ENCODE data around the gene RTRAF. TPM values are rescaled to one million over a fixed set of nuclear protein-coding genes. Genes with fewer than 3 reads are reported as not detected.

Gene RTRAF
- total RNA-seq, 4 donors from 2014 or later = 16.7 to 50.7 (median 35.7) TPM

GRCh38 chr14:51996148-51996746, 6.9 kb downstream of the RTRAF start:
- WGBS, 2 donors = 36 to 48% methylated on average over 4 of the region's 4 CpGs
- TF ChIP-seq CTCF (IDR thresholded peaks at IDR 0.05) = peak; percentile 58 to 74 (median 67)
- TF ChIP-seq POLR2A (IDR thresholded peaks at IDR 0.05) = no peak
- Histone ChIP-seq H3K9me3 (no peaks in the 10 kb centered on the region), H3K36me3 (peaks cover 0 to 46% (median 0%) of the 10 kb centered on the region in 3 donors), H3K27me3 (no peaks in the 10 kb centered on the region), H3K4me1 (peaks cover 0 to 81% (median 4%) of the 10 kb centered on the region in 4 donors), H3K27ac (peak overlapping the region in 1 of 4 donors; percentile 36), H3K4me3 (no peak overlapping the region)
- DNase-seq (ENCODE audit: low spot score in 2 of 2) = peak in 1 of 2 donors; percentile 45

- Histone ChIP-seq H3K36me3 (peaks cover 0 to 52% (median 0%) of the 10 kb centered on the region in 3 donors), H3K4me1 (peaks cover 0 to 81% (median 9%) of the 10 kb centered on the region in 4 donors)
- DNase-seq (ENCODE audit: low spot score in 2 of 2) = no peak
Measured at GRCh38 chr14:51998348-51998747, 9.0 kb downstream of the RTRAF start.

GRCh38 chr14:51999084-51999483, 9.7 kb downstream of the RTRAF start:
- Histone ChIP-seq H3K36me3 (peaks cover 0 to 53% (median 0%) of the 10 kb centered on the region in 3 donors), H3K27ac (peak overlapping the region in 1 of 4 donors; percentile 68), H3K4me1 (peaks cover 0 to 82% (median 14%) of the 10 kb centered on the region in 4 donors), H3K27me3 (no peaks in the 10 kb centered on the region), H3K9me3 (no peaks in the 10 kb centered on the region), H3K4me3 (no peak overlapping the region)
- whole genome bisulfite sequencing, 2 donors = 23 to 30% methylated on average over 2 of the region's 2 CpGs
- DNase-seq (ENCODE audit: low spot score in 2 of 2) = no peak
- no peak for TF ChIP-seq CTCF (IDR thresholded peaks at IDR 0.05)
- TF ChIP-seq EP300 (IDR thresholded peaks at IDR 0.05) = no peak
- TF ChIP-seq POLR2A (IDR thresholded peaks at IDR 0.05) = no peak

More at GRCh38 chr14:51998348-51998747, 9.0 kb downstream of the RTRAF start:
- Histone ChIP-seq H3K27me3 (no peaks in the 10 kb centered on the region), H3K4me3 (no peak overlapping the region), H3K9me3 (no peaks in the 10 kb centered on the region), H3K27ac (no peak overlapping the region)
- TF ChIP-seq POLR2A (IDR thresholded peaks at IDR 0.05) = no peak
- TF ChIP-seq CTCF (IDR thresholded peaks at IDR 0.05) = no peak
- no peak for TF ChIP-seq EP300 (IDR thresholded peaks at IDR 0.05)

- DNase-seq (ENCODE audit: low spot score in 2 of 2) = no peak
- H3K4me1 ChIP-seq = peaks cover 0 to 85% (median 15%) of the 10 kb centered on the region in 4 donors
- TF ChIP-seq EP300 (IDR thresholded peaks at IDR 0.05) (no peak), CTCF (IDR thresholded peaks at IDR 0.05) (no peak), POLR2A (IDR thresholded peaks at IDR 0.05) (no peak)
- no peak overlapping the region for H3K4me3 ChIP-seq
- 37 to 42% methylated on average over 3 of the region's 3 CpGs for WGBS, 2 donors
- H3K27me3 ChIP-seq = no peaks in the 10 kb centered on the region
- H3K36me3 ChIP-seq = peaks cover 0 to 51% (median 0%) of the 10 kb centered on the region in 3 donors
- no peaks in the 10 kb centered on the region for H3K9me3 ChIP-seq
- peak overlapping the region in 3 of 4 donors; percentile 1 to 68 (median 27) for H3K27ac ChIP-seq
Measured at GRCh38 chr14:52000019-52000582, 10.8 kb downstream of the RTRAF start.

GRCh38 chr14:52000696-52001095, 11.3 kb downstream of the RTRAF start:
- TF ChIP-seq CTCF (IDR thresholded peaks at IDR 0.05) (no peak), POLR2A (IDR thresholded peaks at IDR 0.05) (no peak), EP300 (IDR thresholded peaks at IDR 0.05) (no peak)
- 29 to 35% methylated on average over 3 of the region's 3 CpGs for WGBS, 2 donors
- Histone ChIP-seq H3K36me3 (peaks cover 0 to 52% (median 0%) of the 10 kb centered on the region in 3 donors), H3K4me3 (no peak overlapping the region), H3K27me3 (no peaks in the 10 kb centered on the region), H3K4me1 (peaks cover 0 to 79% (median 15%) of the 10 kb centered on the region in 4 donors), H3K9me3 (no peaks in the 10 kb centered on the region), H3K27ac (peak overlapping the region in 2 of 4 donors; percentile 27 to 68)
- no peak for DNase-seq (ENCODE audit: low spot score in 2 of 2)

Data from tibial nerve (tissue), 4 donors.